HUES48 (cell line): ENCODE data around the gene KCNE3.
A peak's percentile ranks its signal among the peaks of the same experiment; 100 is the strongest.

Source experiments
- H3K27ac ChIP-seq: one replicate; pipeline ENCODE4 v1.7.0; 2013; ENCODE audit warnings: low read depth, low read length, inconsistent platforms
- H3K27me3 ChIP-seq: 2 replicates; pipeline ENCODE4 v1.6.1; 2013; ENCODE audit warnings: mild to moderate bottlenecking, low read length; ENCODE audit not compliant: control insufficient read depth, insufficient read depth
- H3K36me3 ChIP-seq: 2 replicates; pipeline ENCODE4 v1.6.1; 2013; ENCODE audit warnings: low read length; ENCODE audit not compliant: control insufficient read depth, insufficient read depth
- H3K4me1 ChIP-seq: 2 replicates; pipeline ENCODE4 v1.6.1; 2013; ENCODE audit warnings: mild to moderate bottlenecking, low read length; ENCODE audit not compliant: control insufficient read depth, insufficient read depth
- H3K4me3 ChIP-seq: 2 replicates; pipeline ENCODE4 v1.5.1; 2013; ENCODE audit warnings: mild to moderate bottlenecking, low read depth, low read length
- H3K9ac ChIP-seq: 2 replicates; pipeline ENCODE4 v1.6.1; 2013; ENCODE audit warnings: mild to moderate bottlenecking, low read depth, low read length, moderate library complexity
- H3K9me3 ChIP-seq: 2 replicates; pipeline ENCODE4 v1.6.1; 2013; ENCODE audit warnings: low read length; ENCODE audit not compliant: control insufficient read depth, insufficient read depth

Gene KCNE3

GRCh38 chr11:74459584-74459983 lies 7.8 kb downstream of the KCNE3 start:
- Histone ChIP-seq H3K36me3 (no peaks in the 10 kb centered on the region), H3K9ac (no peak overlapping the region), H3K4me3 (no peak overlapping the region), H3K27me3 (no peaks in the 10 kb centered on the region; the same call in 1 of the 2 replicates), H3K27ac (no peak overlapping the region), H3K9me3 (no peaks in the 10 kb centered on the region), H3K4me1 (peaks cover 4% of the 10 kb centered on the region; the same call in 1 of the 2 replicates)

DNA sequence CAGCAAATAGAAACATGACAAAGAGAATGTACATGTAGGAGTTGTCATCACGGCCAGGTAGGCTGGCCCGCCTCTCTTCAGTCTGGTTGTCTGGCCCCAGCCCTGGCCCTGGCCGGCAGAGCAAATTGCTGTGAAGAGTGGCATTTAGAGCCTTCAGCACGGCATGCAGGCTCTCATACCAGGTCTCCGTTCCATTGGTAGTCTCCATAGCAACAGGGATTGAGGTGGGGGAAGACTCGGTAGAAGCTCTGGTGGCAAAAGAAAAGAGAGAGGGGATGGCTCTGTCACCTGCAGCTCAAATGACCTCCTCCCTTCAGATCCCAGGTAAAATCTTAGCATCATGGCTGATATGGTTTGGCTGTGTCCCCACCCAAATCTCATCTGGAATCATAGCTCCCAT lies 10.0 kb downstream of the KCNE3 start:
- H3K36me3 ChIP-seq, result no peaks in the 10 kb centered on the region
- H3K9me3 ChIP-seq, result no peaks in the 10 kb centered on the region
- no peak overlapping the region for H3K9ac ChIP-seq
- no peaks in the 10 kb centered on the region for H3K27me3 ChIP-seq
- H3K4me1 ChIP-seq, result peaks cover 4% of the 10 kb centered on the region; the same call in 1 of the 2 replicates
- H3K27ac ChIP-seq, result no peak overlapping the region
- H3K4me3 ChIP-seq, result no peak overlapping the region

DNA sequence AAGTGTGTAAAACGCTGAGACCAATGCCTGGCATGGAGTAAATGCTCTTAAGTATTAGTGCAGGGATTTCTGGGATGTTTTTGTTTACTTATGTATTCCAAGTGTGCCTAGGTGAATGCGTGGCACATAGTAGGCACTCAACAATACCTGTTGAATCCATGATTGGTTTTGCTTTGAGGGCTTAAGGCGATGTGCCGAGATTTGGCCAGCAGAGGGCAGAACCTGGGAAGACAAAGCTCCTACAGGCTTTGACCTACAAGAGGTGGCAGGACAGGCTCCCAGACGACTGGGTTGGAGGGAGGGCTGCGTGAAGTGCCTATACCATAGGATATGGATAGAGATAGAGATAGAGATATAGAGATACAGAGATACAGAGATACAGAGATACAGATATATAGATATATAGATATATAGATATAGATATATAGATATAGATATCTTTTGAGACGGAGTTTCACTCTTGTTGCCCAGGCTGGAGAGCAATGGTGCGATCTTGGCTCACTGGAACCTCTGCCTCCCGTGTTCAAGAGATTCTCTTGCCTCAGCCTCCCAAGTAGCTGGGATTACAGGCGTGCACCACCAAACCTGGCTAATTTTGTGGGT lies 13.9 kb downstream of the KCNE3 start:
- no peaks in the 10 kb centered on the region for H3K4me1 ChIP-seq
- no peak overlapping the region for H3K27ac ChIP-seq
- H3K4me3 ChIP-seq, result no peak overlapping the region
- H3K9me3 ChIP-seq, result no peaks in the 10 kb centered on the region
- no peaks in the 10 kb centered on the region for H3K27me3 ChIP-seq
- no peaks in the 10 kb centered on the region for H3K36me3 ChIP-seq
- no peak overlapping the region for H3K9ac ChIP-seq

GRCh38 chr11:74452366-74452765 lies 15.0 kb downstream of the KCNE3 start:
- H3K27ac ChIP-seq, result no peak overlapping the region

DNA sequence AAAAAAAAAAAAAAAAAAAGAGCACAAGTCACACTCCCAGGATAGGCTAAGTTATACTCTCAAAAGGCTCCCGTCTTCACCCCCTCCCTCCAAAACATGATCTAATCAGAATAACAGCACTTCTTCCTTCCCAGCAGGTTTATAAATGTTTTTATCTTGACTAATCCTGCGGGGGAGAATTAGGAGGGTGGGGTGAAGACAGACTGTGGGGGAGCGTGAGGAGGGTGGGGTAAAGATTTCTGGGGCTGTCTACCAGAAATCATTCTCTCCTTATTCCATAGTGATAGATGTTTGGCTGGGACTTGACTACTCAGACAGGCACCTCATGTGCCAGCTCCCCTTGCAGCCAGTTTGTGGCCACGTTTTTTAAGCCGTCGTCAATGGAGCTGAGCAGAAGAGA lies 17.0 kb downstream of the KCNE3 start:
- Histone ChIP-seq H3K9ac (no peak overlapping the region), H3K27me3 (no peaks in the 10 kb centered on the region), H3K36me3 (no peaks in the 10 kb centered on the region), H3K4me1 (no peaks in the 10 kb centered on the region), H3K27ac (no peak overlapping the region), H3K9me3 (no peaks in the 10 kb centered on the region), H3K4me3 (no peak overlapping the region)

More at GRCh38 chr11:74452366-74452765, 15.0 kb downstream of the KCNE3 start:
- Histone ChIP-seq H3K4me1 (no peaks in the 10 kb centered on the region), H3K4me3 (no peak overlapping the region), H3K9ac (no peak overlapping the region), H3K9me3 (no peaks in the 10 kb centered on the region), H3K36me3 (no peaks in the 10 kb centered on the region), H3K27me3 (no peaks in the 10 kb centered on the region)

- Histone ChIP-seq H3K4me1 (no peaks in the 10 kb centered on the region), H3K27me3 (no peaks in the 10 kb centered on the region), H3K36me3 (no peaks in the 10 kb centered on the region), H3K4me3 (no peak overlapping the region), H3K9me3 (no peaks in the 10 kb centered on the region), H3K9ac (no peak overlapping the region), H3K27ac (no peak overlapping the region)
These were observed 17.9 kb downstream of the KCNE3 start for GRCh38 chr11:74449369-74449931.

- H3K36me3 ChIP-seq, result no peaks in the 10 kb centered on the region
- no peaks in the 10 kb centered on the region for H3K27me3 ChIP-seq
- H3K27ac ChIP-seq, result no peak overlapping the region
- no peaks in the 10 kb centered on the region for H3K9me3 ChIP-seq
- H3K4me1 ChIP-seq, result peaks cover 8% of the 10 kb centered on the region; the same call in 1 of the 2 replicates
- no peak overlapping the region for H3K4me3 ChIP-seq
- H3K9ac ChIP-seq, result no peak overlapping the region
These were observed 19.6 kb downstream of the KCNE3 start for GRCh38 chr11:74447720-74448119.

DNA sequence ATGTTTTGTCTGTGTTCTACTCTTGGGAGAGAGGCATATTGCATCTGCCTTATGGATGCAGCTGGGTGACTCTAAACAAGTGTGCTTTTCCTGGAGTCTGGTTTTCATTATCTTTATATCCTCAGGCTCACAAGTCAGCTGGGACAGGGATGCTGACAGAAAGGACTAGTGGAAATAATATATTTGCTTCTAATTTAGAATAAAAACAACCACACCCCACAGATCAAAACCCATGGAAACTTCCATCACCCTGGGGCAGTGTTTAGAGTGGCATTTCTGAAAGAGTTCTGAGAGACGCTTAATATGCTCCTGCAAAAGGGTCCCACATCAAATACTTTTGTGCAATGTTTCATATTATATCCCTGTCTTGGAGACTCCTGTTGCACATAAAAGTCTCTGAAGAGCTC lies 20.8 kb downstream of the KCNE3 start:
- Histone ChIP-seq H3K4me3 (no peak overlapping the region), H3K9ac (no peak overlapping the region), H3K27ac (no peak overlapping the region), H3K9me3 (no peaks in the 10 kb centered on the region), H3K4me1 (peaks cover 8% of the 10 kb centered on the region; the same call in 1 of the 2 replicates), H3K36me3 (no peaks in the 10 kb centered on the region), H3K27me3 (no peaks in the 10 kb centered on the region)

DNA sequence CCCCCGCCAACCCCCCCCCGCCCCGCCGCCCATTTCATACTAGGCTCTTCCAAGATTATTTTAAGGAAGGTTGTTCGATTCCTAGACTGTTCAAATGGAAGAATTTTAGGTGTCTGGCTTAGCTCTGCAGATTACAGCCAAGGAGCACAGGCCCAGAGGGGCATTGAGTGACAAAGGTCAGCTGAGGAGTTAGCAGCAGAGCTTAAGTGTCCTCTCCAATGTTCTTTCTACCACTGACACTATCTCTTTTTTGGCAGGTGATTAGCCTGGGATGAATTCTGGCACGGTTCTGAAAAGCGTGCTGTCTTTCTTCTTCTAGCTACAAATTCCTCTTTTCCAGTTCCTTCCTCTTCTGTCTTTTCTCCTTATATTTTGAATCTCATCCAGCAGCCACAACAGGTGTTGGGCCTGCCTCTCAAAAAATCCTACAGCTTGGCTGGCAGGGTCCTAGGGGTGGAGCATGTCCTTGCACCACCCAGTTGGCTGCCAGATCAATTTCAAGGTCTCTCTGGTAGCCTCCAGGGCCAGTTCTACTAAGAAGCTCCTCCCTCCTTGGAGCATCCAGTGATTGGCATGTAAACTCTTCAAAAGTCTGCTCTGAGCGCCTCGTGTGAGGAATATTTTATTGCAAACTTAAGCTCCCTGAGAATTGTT lies 23.0 kb downstream of the KCNE3 start:
- Histone ChIP-seq H3K9ac (no peak overlapping the region), H3K4me1 (peaks cover 8% of the 10 kb centered on the region; the same call in 1 of the 2 replicates), H3K27me3 (no peaks in the 10 kb centered on the region), H3K36me3 (no peaks in the 10 kb centered on the region), H3K27ac (no peak overlapping the region), H3K4me3 (no peak overlapping the region), H3K9me3 (no peaks in the 10 kb centered on the region)

DNA sequence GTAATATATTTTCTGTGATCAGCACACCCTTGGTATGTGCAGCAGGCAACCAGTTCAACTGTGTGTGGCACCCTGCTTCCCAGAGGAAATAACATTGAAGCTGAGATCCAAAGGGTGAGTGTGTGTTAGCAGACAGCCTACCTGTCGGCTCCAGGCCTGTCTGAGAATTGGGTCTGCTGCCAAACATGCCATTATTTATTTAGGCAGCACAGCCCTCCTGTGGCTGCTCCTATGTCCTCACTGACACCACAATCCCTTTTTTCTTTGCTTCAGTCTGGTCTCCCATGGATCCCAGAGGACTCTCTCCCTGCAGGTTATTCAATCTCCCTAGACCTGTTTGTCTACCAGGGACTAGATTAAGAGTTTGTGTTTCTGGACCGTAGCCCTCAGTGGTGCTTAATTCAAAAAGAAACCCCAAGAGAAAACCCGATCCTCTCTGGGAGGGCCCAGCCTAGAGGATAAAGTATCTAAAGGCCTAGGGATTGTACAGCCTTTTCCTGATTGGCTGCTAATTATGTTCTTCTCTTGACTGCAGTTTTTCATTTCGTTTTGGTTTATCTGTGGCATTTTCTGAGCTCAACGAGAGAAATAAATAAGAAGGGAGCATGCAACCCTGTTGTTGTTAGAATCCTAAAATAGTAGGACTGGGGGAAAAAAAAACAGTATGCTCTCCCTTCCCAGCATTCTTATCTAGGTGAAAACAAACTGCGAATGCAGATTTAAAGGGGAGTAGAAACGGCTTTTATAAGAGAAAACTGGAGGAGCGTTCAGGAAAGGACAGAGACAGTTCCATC lies 24.1 kb downstream of the KCNE3 start:
- peak overlapping the region; percentile 46 for H3K27ac ChIP-seq
- no peak overlapping the region for H3K4me3 ChIP-seq
- no peak overlapping the region for H3K9ac ChIP-seq
- H3K27me3 ChIP-seq, result no peaks in the 10 kb centered on the region
- no peaks in the 10 kb centered on the region for H3K36me3 ChIP-seq
- H3K9me3 ChIP-seq, result no peaks in the 10 kb centered on the region
- H3K4me1 ChIP-seq, result peaks cover 8% of the 10 kb centered on the region; the same call in 1 of the 2 replicates
